ENCODE results near the gene OVCH2.
"Not testable (repeated sequence)": the region's sequence is repeated elsewhere in the genome, so short reads cannot be mapped to it uniquely, and the experiment has no call there.

The OVCH2 gene

DNA sequence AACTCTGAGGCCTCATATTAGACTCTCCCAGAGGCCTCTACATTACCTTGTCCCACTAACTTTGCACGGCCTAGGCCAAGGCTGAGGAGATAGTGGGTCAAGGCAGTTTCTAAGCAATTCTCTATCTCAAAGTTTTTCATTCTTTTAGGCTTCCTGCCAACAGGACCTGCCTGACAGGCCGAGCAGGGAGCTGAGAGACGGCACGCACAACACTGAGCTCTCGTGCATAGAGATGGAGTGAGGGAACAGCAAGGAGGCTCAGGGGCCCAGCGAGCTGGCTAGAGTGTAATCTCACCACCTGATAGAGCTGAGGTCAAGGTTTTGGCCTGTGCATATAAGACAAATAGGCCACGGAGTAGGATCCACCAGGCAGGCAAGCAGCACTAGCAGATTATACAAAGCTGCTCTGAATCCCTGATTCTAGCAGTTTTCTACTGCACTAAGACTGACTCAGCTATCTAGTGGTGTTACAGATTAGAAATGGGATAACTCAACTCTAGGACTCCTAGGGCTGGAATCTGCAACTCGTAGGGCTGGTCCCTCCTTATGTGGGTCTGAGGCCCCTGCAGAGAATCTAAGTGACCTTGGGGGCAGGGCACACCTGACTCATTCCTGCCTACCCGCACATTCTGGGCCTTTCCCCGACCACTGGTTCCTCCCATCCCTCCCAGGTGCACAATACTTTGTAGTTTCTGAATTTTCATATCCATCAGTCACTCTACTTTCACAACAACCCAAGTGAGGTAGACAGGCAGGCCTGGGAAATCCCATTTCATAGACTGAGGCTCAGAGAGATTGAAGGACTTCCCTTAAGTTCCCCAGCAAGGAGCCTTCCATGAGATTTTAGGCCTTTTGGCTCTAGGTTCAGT lies 34.7 kb downstream of the OVCH2 start:
- no peak for DNase-seq (ENCODE audit: low spot score)

DNA sequence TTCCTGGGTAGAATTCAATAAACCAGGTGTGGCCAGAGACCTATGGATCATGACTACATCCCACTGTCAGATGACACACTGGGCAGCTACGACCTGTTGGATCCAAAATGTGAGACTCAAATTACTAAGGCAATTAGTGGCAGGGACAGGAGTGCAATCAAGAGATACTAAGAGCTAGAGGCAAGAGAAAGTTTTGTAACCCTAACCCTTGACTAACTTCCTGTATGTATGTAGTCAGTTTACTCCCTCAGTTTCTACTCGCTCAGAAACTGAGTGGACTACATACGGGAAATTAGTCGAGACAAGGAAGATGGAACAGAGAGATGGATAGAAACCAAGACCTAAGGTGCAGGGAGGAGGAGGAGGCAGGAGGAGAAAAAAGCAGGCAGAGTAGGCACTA lies 35.6 kb downstream of the OVCH2 start:
- no peak for DNase-seq (ENCODE audit: low spot score)

DNA sequence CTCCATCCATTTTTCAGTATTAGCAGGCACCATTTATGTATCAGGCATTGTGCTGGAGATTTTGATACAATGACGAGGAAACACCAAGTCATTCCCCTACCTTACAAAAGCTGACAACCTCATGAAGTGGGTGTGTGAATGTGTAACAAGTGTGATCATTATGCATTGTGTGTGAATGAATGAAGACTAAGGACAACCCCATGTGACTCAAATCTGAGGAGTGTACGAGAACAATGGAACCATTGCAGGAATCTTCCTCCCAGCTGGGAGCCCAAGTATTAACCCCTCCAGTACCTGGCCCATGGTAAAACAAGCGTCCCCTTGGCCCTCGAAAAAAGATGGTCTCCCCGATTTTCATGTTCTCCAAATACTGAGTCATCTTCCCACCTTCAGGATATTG lies 37.4 kb downstream of the OVCH2 start:
- DNase-seq (ENCODE audit: low spot score): no peak

DNA sequence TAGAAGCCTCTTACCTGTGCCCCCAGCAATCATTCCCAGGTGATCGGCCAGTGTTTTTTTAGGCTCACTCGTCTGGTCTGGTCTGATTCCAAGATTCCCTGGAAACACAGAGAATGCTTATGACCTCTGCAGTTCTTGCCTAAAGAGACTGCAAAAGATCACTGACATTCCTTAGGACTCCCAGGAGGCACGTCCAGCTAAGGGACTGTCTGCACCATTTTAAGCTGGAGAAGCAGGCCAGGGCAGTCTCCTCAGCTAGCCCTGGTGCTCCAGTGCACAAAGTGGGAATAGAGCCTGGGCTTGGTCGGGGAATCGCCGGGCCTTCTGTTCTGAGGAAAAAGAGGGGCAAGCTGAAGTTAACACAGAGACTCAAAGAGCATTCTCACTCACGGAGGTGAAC lies 37.8 kb downstream of the OVCH2 start:
- DNase-seq (ENCODE audit: low spot score): no peak

DNA sequence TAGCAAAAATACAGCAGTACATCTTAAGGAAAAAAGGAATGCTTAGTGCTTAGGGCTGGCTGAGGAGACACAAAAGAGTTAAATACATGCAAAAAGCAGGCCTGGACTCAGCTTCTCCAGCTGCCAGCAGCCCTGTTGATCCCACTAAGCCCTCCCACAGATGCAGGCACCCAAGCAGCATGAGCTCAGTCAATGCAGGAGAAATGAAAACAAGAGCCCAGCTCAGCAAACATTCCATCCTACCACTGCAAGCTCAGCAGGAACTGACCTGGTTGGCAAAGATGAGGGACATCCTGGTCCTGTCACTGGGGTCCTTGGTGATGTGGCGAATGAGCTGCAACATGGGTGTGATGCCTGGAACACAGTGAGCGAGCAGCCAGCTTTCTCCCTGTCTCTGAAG lies 38.8 kb downstream of the OVCH2 start:
- no peak for DNase-seq (ENCODE audit: low spot score)

DNA sequence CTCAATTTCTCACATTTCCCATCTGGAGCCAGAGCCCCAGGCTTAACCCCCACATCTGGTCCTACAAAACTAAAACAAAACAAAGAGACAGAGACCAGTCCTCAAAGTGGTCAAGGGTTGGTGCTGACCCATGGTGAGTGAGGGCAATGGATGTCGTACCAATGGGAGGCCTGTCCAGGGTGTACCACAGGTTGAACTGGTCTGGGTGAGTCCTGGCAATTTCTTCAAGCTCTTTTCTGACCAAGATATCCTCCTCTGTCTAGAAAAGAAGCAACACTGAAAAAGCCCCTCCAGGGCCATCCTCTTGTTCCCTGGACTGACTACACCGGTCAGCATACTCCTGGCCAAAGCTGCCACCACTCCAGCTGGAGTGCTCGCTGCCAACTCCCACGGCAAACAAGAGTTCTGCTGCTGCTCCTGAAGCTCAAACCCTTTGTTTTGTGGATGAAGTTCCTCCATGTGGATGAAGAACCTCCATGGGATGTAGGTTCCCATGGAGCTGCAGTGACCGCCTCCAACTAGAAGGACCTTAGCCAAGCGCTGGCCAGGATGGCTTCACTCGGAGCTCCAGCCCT lies 39.9 kb downstream of the OVCH2 start:
- DNase-seq (ENCODE audit: low spot score): no peak

DNA sequence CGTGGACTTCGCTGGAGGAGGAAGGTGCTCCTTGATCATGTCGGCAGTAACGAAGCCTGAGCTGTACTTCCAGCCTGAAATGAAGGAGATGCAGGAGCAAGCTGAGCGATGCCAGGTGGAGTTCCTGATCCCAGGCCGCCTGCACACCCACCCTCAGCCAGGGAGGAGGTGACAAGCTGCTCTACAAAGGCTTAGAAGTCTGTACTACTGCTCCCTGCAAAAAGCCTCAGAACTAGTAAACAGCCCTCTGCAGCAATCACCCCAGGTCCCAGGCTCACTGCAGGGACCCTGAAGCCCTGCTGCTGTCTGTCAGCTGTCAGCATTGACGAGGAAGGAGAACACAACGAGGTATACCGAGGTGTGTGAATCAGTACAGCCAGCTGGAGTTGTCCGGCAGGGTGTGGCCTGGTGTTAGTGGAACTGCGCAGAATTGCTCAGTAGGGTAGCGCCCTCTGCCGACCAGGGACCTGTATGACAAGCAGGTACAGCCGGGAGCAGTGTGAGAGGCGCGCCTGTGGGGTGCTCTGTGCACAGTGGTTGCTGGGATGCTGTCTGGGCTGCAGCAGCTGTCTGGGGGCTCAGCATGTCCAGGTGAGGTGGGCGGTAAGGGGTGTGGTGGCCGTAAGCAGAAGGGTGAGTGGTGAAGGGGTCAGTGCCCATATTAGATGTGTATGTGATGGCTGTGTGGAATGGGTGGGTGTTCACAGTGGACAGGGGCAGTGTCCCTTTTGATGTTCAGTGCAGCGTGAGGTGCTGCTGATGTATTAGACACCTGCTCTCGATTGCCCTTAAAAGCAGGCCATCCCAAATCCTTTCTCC lies 40.6 kb downstream of the OVCH2 start:
- DNase-seq (ENCODE audit: low spot score): peak; percentile 74

DNA sequence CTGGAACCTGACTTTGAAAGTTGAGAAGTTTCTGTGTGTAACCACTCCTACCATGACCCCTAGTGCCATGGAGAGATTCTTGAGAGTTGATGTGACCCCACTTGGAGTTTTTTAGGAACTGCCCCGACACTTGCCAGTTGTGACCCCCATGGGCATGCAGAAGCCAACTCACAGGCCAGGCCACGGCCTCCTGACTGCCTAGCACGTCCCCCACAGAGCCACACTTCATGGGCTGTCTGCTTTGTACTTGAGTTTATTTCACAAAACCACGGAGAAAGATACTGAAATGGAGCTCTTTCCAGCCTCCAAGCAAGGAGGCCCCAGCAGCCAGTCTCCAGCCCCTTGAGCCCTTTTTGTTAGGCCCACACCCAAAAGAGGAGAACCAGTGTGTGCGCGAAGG lies 41.4 kb downstream of the OVCH2 start:
- DNase-seq (ENCODE audit: low spot score): no peak

DNA sequence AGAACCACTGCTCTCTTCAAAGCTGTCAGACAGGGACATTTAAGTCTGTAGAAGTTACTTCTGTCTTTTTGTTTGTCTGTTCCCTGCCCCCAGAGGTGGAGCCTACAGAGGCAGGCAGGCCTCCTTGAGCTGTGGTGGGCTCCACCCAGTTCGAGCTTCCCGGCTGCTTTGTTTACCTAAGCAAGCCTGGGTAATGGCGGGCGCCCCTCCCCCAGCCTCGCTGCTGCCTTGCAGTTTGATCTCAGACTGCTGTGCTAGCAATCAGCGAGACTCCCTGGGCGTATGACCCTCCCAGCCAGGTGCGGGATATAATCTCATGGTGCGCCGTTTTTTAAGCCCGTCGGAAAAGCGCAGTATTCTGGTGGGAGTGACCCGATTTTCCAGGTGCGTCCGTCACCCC lies 42.7 kb downstream of the OVCH2 start:
- not testable (repeated sequence) for DNase-seq (ENCODE audit: low spot score)

DNA sequence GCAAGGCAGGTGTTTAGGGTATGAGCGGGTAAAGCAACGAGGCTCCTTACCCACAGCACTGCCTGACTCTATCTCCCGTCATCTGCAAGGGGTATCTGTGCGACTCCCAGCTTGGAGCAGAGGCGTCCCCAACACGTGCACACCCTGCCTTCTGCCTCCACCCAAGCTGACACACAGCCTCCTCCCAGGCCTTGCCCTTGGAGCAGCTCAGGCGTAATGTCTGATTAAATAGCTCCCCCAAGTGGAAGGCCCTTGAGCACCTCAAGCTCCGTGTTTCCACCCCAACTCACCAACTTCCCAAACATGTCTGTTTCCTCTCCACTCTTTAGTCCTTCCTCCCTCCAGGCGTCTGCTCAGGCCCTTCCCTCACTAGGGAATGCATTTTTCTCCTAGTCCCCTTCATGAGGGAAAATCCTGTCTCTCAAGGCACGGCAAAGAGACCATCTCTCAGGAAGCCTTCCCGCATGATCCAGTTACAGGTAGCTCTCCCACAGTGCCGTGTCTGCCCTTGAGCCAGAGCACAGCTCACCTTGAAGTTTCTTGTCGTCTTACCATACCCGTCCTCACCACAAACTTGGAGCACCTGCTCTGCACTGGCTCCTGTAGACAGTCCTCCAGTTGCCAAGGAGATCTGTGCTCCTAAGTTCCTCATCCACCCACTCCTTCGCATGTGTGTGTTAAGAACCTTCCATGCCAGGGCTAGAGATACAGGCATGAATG lies 48.8 kb downstream of the OVCH2 start:
- DNase-seq (ENCODE audit: low spot score): peak; percentile 52

DNA sequence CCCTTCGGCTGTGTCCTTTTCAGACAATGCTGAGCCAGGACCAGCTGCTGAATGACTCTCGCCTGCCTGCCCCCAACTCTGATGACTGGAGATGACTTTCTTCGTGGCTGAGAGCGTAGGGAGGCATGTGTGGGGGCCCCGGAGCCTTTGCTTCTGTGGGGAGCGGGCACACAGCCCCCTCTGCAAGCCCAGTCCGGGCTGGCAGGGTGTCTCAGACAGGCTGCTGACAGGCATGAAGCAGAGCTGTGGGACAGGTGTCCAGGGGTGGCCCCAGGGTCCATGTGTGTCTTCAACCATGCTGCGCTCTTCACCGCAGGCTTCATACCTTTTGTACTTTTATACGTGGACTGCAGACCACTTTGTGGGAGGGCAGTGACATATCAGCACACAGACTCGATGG lies 49.6 kb downstream of the OVCH2 start:
- no peak for DNase-seq (ENCODE audit: low spot score)

DNA sequence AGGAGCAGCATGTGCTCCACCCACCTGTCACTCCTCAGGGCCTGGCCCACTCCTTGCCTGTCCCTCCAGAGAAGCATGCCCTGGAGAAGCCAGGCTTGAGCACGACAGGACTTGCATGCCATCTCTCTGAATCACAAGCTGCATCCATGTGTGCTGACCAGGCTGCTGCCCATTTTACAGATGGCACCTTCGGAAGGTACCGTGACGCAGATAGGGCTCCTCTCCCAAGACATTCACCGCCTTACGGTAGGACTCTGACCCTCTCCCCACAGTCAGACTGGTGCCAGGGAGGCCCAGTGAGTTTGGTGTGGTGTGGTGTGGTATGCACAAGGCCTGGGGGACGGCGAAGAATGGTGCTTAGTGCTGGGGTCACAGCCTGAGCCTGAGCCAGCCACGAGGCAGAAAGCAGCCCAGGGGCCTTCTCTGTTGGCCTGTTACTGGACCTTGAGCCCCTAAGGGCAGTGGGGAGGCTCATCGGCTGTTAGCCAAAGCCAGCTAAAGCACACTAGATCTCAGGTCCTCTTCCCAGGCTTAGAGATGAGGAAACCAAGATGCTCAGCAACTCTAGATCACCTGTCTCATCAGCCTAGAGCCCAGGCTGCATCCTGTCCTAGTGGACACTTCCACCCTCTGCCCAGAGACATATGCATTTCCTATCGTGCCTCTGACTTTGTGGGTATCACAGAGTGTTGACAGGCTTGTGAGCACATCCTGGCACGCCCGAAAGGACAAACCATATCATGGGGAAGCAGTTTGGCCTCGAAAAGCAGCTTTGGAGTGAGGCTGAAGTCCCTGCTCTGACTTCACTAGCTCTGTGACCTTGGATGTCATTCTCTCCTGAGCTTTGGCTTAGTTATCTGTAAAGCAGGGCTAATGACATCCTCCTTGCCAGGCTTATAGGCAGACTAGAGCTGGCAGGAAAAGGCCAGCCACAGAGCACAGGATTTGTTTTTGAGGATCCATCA lies 50.7 kb downstream of the OVCH2 start:
- no peak for DNase-seq (ENCODE audit: low spot score)

DNA sequence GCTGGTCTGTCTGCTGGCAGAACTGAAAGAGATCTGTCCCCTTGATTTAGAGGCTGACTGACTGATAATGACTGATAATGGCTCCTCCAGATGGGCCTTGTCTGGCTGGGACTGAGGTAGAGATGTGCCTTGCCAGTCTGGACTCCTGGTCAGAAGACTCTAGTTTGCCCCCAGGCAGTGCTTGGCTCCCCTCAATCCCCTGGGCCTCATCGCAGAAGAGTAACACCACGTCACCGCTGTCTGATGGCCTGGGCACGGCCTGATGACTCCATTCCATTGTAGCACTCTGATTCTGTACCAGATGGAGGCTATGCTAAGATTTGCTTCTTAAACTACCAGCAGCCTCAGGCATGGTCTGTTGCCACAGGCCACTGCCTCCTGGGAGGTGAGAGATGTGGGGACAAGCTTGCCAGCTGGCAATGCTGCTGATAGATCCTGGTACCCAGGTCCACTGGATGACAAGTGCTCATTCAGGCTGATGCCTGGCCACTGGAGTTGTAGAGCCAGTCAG lies 52.0 kb downstream of the OVCH2 start:
- no peak for DNase-seq (ENCODE audit: low spot score)

DNA sequence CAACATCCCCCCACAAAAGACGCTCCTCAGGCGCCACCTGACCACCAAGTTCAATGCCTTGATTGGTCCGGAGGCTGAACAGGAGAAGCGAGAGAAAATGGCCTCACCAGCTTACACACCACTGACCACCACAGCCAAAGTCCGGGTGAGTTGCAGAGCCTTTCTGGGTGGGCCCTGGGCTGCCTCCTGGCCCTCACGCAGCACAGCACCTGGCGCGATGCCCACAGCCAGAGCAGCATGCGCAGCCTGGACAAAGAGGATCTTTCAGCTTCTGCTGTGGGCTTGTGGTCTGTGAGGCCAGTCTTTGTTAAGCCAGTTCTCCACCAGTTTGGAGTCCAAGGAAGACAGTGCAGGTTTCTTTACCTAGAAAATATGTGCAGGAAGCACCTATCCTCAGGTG lies 54.6 kb downstream of the OVCH2 start:
- no peak for DNase-seq (ENCODE audit: low spot score)

DNA sequence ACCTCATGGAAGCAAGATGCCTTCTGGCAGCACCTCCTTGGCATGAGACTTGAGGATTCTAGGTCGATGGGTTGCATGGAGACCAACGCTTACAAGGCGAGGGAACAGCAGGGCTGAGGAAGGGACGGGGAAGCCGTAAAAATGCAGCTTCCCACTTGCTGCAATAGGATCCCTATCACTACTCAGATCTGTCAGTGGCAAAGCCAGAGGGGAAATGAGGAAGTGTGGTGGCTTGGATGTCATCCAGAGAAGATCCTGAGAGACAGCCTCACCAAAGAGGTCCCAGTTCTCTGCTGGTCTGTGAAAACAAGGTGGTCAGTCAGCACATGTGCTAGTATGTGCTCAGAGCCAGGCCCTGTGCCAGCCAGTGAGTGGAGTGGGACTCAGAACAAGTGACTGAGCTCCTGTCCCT lies 55.1 kb downstream of the OVCH2 start:
- no peak for DNase-seq (ENCODE audit: low spot score)

DNA sequence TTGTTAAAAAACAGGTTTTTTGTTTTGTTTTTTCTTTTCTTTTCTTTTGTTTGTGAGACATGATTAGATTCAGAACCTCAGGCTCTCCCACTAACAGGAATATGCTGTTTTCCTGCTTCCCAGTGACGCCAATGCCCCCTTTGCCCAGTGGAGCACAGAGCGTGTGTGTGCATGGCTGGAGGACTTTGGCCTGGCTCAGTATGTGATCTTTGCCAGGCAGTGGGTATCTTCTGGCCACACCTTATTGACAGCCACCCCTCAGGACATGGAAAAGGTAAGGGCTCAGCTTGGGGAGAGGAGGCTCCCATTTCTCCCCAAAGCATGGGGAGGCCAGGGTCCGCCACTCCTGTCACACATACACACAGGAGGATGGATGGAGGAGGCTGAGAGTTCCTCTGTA lies 58.0 kb downstream of the OVCH2 start:
- DNase-seq (ENCODE audit: low spot score): no peak

DNA sequence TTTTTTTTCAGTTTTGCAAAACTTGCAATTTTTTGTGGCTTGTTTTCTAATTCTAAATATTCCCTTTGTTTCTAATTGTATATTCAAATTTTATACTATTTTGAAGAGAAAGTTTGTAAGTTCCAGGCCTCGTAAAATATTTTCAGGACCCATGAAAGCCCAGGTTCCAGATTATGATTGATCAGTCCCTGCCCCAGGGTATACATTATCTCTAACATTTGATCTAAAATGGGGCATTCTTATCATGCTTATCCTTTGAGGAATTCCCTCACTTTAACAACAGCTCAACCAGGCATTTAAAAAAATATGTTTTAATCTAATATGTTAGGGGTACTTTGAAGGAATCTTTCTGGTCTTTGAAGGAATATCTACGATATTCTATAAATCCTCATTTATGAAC lies 59.4 kb downstream of the OVCH2 start:
- no peak for DNase-seq (ENCODE audit: low spot score)

DNA sequence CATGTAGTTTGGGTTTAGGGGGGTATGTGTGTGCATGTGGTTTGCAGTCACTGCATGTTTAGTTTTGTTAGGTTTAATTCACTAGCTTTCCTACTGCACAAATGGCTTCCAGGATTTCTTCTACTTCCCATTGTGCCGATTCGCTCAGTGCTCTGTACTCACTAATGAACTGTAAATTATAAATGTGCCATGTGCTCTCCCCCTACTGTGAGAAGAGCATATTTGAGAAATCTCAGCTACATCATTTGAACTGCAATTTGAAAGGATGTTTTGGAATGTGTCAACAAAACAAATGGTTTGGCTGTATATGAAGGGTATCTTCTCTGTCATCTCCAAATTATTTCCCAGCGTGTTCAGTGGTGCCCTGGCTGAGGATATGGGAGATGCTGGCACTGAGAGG lies 61.1 kb downstream of the OVCH2 start:
- no peak for DNase-seq (ENCODE audit: low spot score)

DNA sequence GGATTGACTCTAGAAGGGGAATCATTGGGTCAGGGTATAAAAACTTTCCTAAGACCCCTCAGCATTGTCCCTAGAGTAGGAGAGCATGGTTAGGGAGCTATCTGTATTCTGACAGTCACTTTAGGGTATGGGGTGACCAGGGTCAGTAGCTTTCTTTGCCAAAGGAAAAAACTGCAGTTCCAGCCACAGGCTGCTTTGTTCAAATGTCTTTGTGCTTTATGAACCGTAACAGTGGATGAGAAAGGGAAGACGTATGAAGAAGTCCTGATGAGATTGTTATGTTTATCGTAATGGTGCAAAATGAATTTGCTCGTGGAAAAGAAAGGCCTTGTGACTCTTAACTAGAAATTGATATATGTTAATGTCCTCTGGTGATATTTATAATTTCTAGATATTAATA lies 63.0 kb downstream of the OVCH2 start:
- no peak for DNase-seq (ENCODE audit: low spot score)

DNA sequence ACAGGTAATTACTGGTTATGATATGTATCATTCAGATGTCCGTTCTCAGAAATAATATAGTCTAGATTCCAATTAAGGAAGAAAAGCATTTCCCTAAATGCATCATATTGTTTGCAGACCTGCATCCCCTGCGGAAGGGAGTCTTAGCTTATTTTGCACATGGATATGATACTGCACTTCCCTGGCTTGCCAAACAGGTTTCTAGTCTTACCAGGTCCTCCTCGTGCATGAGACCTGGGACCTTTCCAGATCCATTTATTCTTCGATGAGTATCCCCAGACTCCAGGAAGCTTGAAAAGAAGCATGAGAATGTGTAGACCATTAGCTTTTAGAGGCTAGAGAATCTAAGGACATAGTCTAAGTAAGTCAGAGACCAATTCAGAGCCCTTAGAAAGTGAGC lies 63.5 kb downstream of the OVCH2 start:
- DNase-seq (ENCODE audit: low spot score): no peak

DNA sequence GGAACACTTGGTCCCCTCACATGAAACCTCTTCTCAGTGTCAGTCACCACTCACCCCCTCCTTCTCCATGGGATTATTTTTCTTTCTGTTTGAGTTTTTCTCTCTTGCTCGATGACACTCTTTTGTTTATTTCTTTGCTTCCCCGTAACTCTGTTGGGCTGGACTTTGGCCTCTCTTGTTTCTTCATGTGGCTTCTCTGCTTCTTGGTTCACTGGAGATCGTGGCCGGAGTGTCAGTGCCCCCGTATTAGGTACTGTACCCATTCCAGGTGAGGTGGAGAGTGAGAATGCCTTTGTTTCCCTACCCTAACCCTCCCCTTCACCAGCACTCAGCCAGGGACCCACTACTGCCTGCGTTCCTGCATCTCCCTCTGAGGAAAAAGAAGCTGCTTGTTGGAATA lies 65.5 kb downstream of the OVCH2 start:
- no peak for DNase-seq (ENCODE audit: low spot score)
